Right lobe of liver (tissue), 6 donors: ENCODE data around the gene MAG. TPM values are rescaled to one million over a fixed set of nuclear protein-coding genes. Genes with fewer than 3 reads are reported as not detected.

Source experiments
- ATAC-seq, 4 donors: fragments of 200-7000 bp; cut with Tn5 transposase; one replicate each; pipeline ENCODE4 v1.9.1; 2020; ENCODE audit warnings: mild to moderate bottlenecking in 4 of 4, moderate library complexity in 4 of 4
- DNase-seq, 3 donors: peaks; one replicate each; pipeline ENCODE4 v3.0.0-alpha.2; 2020
- H3K27ac ChIP-seq, 3 donors: fragments of 200-600 bp; one replicate each; pipeline ENCODE4 v1.8.0; 2022
- H3K27me3 ChIP-seq, 2 donors: fragments of 200-600 bp; one replicate each; pipeline ENCODE4 v1.8.0; 2022
- H3K36me3 ChIP-seq, 4 donors: fragments of 200-600 bp; sonication (generic) in 1 of 4; one replicate each; pipeline versions ENCODE4 v1.5.1 to v1.8.0; 2017 to 2022; ENCODE audit warnings: control low read depth in 1 of 4
- H3K4me1 ChIP-seq, 4 donors: fragments of 200-600 bp; sonication (generic) in 1 of 4; one replicate each; pipeline versions ENCODE4 v1.5.1 to v1.8.0; 2017 to 2022; ENCODE audit warnings: control low read depth in 1 of 4
- H3K4me3 ChIP-seq, 3 donors: fragments of 200-600 bp; one replicate each; pipeline ENCODE4 v1.8.0; 2022
- H3K9me3 ChIP-seq, 4 donors: fragments of 200-600 bp; sonication (generic) in 1 of 4; one replicate each; pipeline versions ENCODE4 v1.5.1 to v1.8.0; 2017 to 2022; ENCODE audit warnings: control low read depth in 1 of 4
- POLR2A ChIP-seq: fragments of 450-650 bp; IDR thresholded peaks from one replicate; pipeline ENCODE4 v1.6.1; 2017; ENCODE audit warnings: antibody characterized with exemption, mild to moderate bottlenecking
- WGBS: methylation state at CpG from one replicate; pipeline ENCODE4 v1.1.6; 2018; ENCODE audit warnings: low coverage, low lambda C conversion rate; ENCODE audit not compliant: insufficient coverage; ENCODE audit errors: missing lambda C conversion rate; 5-methylcytosine and 5-hydroxymethylcytosine counted together
- intact Hi-C, 2 donors: fragments of 100-400 bp; cut with DNase I; formaldehyde crosslinking; loops; one replicate each; pipeline versions ENCODE4 v1.11.2 to v1.14.1; 2022
- total RNA-seq, 6 experiments: library from RNA; depleted of rRNA in 2 of 6; stranded (reverse); fragments of >200 nt in 2 of 6; fragmentation: NEBNext Ultra II Directional in 3 of 6; extraction: Animal tissue kit (Norgen Biotek cat#: 25700) in 3 of 6; gene quantifications; one replicate each; pipeline versions ENCODE4 v1.1.0 to v1.2.4, GENCODE V29; 2016 to 2023
- TF ChIP-seq, protein P1 (sequence below), 4 donors: fragments of 200-600 bp in 3 of 4; fragments of 450-650 bp in 1 of 4; IDR thresholded peaks; one replicate each; pipeline versions ENCODE4 v1.5.1 to v1.8.0; 2016 to 2022; ENCODE audit warnings: antibody characterized with exemption in 4 of 4, mild to moderate bottlenecking in 2 of 4
- donor health status: DM: no; HTN: yes; CAD: no.
- donor health status: DM: no; HTN: no; CAD: no.
- donor health status: DM: no; HTN: no; CAD: no.
- donor health status: DM: no; HTN: yes; CAD: no.
- donor health status: DM: no; HTN: yes; CAD: no.

MAG gene
- total RNA-seq, 6 experiments from 2014 or later, result 0.40 TPM; not detected in 5

DNA sequence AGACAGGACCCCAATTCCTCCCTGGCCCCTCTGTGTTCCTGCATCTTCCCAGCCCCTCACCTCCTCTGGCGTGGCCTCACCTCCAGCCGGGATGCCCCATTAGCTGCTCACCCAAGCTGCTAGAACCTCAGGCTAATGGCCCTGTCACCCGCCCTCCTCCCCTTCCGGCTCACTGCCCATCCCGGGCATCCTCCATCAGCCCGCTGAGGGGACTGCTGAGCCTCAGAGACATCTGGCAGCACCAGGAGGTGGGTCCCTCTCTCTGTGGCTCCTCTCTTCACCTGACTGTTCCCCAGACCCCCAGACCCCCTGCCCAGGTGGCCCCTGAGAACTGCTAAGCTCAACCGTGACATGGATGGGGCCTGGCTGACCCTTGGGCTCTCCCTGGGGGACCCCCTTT lies 58.6 kb downstream of the MAG start:
- Histone ChIP-seq H3K4me1 (no peaks in the 10 kb centered on the region), H3K27me3 (no peaks in the 10 kb centered on the region), H3K4me3 (no peak overlapping the region), H3K36me3 (no peaks in the 10 kb centered on the region), H3K27ac (no peak overlapping the region), H3K9me3 (no peaks in the 10 kb centered on the region)
- WGBS, result 88% methylated on average over 3 of the region's 7 CpGs
- intact Hi-C loops, result loop anchor here in 1 of 2 donors (10.0 kb wide), 1 partner anchor 144 kb away; the partner anchor contains the start of gene KRTDAP
- DNase-seq, result peak in 1 of 3 donors; percentile 42
- TF ChIP-seq, protein P1, sequence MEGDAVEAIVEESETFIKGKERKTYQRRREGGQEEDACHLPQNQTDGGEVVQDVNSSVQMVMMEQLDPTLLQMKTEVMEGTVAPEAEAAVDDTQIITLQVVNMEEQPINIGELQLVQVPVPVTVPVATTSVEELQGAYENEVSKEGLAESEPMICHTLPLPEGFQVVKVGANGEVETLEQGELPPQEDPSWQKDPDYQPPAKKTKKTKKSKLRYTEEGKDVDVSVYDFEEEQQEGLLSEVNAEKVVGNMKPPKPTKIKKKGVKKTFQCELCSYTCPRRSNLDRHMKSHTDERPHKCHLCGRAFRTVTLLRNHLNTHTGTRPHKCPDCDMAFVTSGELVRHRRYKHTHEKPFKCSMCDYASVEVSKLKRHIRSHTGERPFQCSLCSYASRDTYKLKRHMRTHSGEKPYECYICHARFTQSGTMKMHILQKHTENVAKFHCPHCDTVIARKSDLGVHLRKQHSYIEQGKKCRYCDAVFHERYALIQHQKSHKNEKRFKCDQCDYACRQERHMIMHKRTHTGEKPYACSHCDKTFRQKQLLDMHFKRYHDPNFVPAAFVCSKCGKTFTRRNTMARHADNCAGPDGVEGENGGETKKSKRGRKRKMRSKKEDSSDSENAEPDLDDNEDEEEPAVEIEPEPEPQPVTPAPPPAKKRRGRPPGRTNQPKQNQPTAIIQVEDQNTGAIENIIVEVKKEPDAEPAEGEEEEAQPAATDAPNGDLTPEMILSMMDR (IDR thresholded peaks at IDR 0.05), result no peak
- TF ChIP-seq POLR2A, result no peak
- no peak for ATAC-seq

DNA sequence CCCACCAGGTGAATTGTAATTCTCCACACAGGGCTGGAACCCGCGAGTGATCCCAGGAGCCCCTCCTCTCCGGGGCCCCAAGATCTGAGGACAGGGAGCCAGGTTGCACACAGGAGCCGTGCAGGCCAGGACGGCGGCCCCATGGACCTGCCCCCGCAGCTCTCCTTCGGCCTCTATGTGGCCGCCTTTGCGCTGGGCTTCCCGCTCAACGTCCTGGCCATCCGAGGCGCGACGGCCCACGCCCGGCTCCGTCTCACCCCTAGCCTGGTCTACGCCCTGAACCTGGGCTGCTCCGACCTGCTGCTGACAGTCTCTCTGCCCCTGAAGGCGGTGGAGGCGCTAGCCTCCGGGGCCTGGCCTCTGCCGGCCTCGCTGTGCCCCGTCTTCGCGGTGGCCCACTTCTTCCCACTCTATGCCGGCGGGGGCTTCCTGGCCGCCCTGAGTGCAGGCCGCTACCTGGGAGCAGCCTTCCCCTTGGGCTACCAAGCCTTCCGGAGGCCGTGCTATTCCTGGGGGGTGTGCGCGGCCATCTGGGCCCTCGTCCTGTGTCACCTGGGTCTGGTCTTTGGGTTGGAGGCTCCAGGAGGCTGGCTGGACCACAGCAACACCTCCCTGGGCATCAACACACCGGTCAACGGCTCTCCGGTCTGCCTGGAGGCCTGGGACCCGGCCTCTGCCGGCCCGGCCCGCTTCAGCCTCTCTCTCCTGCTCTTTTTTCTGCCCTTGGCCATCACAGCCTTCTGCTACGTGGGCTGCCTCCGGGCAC lies 59.6 kb downstream of the MAG start:
- intact Hi-C loops, result loop anchor here (2.0 to 10.0 kb wide), 2 partner anchors 117 to 143 kb away; partner anchors contain the start of gene KRTDAP (in 1 of the 2)
- Histone ChIP-seq H3K9me3 (no peaks in the 10 kb centered on the region), H3K27me3 (no peaks in the 10 kb centered on the region), H3K4me1 (no peaks in the 10 kb centered on the region), H3K27ac (no peak overlapping the region), H3K36me3 (no peaks in the 10 kb centered on the region), H3K4me3 (no peak overlapping the region)
- TF ChIP-seq, protein P1 (IDR thresholded peaks at IDR 0.05), result no peak
- no peak for TF ChIP-seq POLR2A
- peak in 2 of 3 donors; percentile 43 to 47 for DNase-seq
- ATAC-seq, result no peak
- 96% methylated on average over 10 of the region's 47 CpGs for WGBS

DNA sequence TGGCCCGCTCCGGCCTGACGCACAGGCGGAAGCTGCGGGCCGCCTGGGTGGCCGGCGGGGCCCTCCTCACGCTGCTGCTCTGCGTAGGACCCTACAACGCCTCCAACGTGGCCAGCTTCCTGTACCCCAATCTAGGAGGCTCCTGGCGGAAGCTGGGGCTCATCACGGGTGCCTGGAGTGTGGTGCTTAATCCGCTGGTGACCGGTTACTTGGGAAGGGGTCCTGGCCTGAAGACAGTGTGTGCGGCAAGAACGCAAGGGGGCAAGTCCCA lies 60.2 kb downstream of the MAG start:
- Histone ChIP-seq H3K27me3 (no peaks in the 10 kb centered on the region), H3K4me1 (no peaks in the 10 kb centered on the region), H3K9me3 (no peaks in the 10 kb centered on the region), H3K27ac (no peak overlapping the region), H3K4me3 (no peak overlapping the region), H3K36me3 (no peaks in the 10 kb centered on the region)
- WGBS, result 47% methylated on average over 3 of the region's 18 CpGs
- no peak for TF ChIP-seq POLR2A
- TF ChIP-seq, protein P1 (IDR thresholded peaks at IDR 0.05), result no peak
- DNase-seq, result no peak
- intact Hi-C loops, result loop anchor here (2.0 to 10.0 kb wide), 2 partner anchors 117 to 143 kb away; partner anchors contain the start of gene KRTDAP (in 1 of the 2)
- ATAC-seq, result no peak

DNA sequence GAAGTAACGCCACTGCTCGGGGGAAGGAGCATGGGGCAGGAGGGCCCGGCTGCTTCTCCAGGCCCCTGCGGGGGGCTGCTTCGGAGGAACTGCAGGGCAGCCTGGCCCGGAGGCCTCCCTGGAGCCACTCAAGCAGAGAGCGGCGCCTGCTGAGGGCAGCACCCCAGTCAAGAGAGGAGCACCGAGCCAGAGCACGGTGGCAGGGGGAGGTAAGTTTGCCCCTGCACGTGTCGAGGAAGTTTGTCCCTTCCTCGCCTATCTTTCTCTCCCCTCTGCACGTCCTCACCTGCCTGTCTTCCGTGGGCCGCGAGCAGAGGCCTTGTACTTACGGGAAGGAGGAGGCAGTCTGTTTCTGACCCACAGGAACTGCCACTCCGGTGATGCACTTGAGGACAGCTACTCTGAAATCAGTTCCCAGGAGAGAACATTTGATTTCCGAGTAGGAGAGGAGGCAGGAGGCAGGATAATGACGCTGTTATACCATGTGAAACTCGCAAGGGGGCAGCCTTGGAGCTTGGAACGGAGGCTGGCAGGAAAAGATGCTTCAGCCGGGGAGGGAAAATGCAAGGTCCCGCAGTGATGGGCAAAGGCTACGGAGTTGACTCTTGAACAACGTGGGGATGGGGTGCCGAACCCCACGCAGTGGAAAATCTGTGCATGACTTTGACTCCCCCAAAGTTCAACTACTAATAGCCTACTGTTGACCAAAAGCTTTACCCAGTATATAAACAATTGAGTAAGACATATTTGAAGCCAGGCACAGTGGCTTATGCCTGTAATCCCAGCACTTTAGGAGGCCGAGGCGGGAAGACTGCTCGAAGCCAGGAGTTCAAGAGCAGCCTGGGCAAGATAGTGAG lies 60.7 kb downstream of the MAG start:
- 4% methylated on average over 15 of the region's 32 CpGs for WGBS
- ATAC-seq (peak; percentile 88 to 94 (median 92)), DNase-seq (peak; percentile 64 to 80 (median 75))
- intact Hi-C loops, result loop anchor here (2.0 to 10.0 kb wide), 2 partner anchors 116 to 142 kb away; partner anchors contain the start of gene KRTDAP (in 1 of the 2)
- Histone ChIP-seq H3K36me3 (no peaks in the 10 kb centered on the region), H3K27ac (no peak overlapping the region), H3K4me1 (no peaks in the 10 kb centered on the region), H3K27me3 (no peaks in the 10 kb centered on the region), H3K9me3 (no peaks in the 10 kb centered on the region), H3K4me3 (no peak overlapping the region)
- TF ChIP-seq, protein P1 (IDR thresholded peaks at IDR 0.05), result peak; percentile 75 to 93 (median 81)
- no peak for TF ChIP-seq POLR2A
